ENCODE data around the gene PLEKHG4.
A peak's percentile ranks its signal among the peaks of the same experiment; 100 is the strongest.

PLEKHG4 gene, protein sequence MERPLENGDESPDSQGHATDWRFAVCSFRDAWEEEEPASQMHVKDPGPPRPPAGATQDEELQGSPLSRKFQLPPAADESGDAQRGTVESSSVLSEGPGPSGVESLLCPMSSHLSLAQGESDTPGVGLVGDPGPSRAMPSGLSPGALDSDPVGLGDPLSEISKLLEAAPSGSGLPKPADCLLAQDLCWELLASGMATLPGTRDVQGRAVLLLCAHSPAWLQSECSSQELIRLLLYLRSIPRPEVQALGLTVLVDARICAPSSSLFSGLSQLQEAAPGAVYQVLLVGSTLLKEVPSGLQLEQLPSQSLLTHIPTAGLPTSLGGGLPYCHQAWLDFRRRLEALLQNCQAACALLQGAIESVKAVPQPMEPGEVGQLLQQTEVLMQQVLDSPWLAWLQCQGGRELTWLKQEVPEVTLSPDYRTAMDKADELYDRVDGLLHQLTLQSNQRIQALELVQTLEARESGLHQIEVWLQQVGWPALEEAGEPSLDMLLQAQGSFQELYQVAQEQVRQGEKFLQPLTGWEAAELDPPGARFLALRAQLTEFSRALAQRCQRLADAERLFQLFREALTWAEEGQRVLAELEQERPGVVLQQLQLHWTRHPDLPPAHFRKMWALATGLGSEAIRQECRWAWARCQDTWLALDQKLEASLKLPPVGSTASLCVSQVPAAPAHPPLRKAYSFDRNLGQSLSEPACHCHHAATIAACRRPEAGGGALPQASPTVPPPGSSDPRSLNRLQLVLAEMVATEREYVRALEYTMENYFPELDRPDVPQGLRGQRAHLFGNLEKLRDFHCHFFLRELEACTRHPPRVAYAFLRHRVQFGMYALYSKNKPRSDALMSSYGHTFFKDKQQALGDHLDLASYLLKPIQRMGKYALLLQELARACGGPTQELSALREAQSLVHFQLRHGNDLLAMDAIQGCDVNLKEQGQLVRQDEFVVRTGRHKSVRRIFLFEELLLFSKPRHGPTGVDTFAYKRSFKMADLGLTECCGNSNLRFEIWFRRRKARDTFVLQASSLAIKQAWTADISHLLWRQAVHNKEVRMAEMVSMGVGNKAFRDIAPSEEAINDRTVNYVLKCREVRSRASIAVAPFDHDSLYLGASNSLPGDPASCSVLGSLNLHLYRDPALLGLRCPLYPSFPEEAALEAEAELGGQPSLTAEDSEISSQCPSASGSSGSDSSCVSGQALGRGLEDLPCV

DNA sequence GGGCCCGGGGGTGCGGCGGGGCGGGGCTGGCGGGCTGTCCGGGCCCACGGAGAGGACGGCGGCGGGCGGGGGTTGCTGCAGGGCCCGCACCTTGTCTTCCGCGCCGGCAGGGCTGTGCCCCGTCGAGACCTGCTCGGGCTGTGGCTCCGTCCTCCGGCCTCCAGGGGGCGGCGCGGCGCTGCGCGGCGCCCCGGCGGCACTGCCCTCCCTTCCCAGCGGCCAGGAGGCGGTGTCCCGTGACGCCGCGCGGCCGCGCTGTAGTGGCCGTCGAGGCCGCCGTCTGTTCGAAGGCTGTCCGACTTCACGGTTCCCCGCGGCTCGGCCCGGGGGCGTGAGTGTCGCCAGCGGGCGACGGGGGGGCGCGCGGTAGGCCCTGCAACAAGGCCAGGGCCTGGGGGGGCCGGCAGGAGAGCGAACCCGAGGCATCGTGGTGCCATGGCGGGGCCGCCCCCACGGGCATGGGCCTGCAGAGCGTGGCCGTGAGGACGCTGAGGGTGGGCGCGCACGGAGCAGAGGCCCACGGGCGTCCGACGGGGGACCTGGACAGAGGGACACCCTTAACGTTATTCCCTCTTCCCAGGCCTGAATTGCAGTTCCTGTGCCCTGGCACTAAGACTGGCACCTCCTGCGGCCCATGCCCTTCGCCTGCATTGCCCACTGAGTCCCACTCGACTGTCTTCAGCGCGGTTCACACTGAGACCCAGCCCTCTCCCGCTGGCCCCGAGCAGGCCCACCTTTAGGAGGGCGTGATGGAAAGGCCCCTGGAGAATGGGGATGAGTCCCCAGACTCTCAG is at the start of gene PLEKHG4:
PLEKHG4 (plus strand) TSS at position 237 of the 794 bp plus-strand sequence; CDS start at position 750, 513 bp downstream.
- DNase-seq = peak; percentile 85

GRCh38 chr16:67229906-67230808 is 49.2 kb upstream of the PLEKHG4 start:
- no peak for DNase-seq

- no peak for DNase-seq
Measured at GRCh38 chr16:67230809-67231660, 48.3 kb upstream of the PLEKHG4 start.

- DNase-seq = no peak
Measured at GRCh38 chr16:67233596-67233995, 45.7 kb upstream of the PLEKHG4 start.

DNA sequence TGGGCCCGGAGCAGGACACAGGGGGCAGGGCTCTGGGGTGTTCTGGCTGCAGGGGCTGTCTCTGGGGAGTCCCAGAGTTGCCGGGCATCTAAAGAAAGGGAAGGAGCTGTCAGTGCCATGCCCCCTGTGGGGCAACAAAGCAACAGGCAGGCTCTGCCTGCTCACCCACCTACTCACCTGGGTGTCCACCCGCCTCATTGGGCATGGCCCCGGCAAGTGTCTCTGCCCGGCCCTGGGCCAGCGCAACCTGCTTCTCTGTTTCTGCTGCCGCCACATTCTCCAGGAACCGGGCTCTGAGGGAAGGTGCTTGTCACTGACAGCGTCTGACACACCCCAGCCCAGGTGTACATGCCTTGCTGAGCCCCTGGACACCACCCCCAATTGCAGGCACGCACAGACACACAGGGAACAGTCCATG is 45.1 kb upstream of the PLEKHG4 start:
- no peak for DNase-seq

GRCh38 chr16:67235816-67236562 is 43.3 kb upstream of the PLEKHG4 start:
- DNase-seq = peak; percentile 17

DNA sequence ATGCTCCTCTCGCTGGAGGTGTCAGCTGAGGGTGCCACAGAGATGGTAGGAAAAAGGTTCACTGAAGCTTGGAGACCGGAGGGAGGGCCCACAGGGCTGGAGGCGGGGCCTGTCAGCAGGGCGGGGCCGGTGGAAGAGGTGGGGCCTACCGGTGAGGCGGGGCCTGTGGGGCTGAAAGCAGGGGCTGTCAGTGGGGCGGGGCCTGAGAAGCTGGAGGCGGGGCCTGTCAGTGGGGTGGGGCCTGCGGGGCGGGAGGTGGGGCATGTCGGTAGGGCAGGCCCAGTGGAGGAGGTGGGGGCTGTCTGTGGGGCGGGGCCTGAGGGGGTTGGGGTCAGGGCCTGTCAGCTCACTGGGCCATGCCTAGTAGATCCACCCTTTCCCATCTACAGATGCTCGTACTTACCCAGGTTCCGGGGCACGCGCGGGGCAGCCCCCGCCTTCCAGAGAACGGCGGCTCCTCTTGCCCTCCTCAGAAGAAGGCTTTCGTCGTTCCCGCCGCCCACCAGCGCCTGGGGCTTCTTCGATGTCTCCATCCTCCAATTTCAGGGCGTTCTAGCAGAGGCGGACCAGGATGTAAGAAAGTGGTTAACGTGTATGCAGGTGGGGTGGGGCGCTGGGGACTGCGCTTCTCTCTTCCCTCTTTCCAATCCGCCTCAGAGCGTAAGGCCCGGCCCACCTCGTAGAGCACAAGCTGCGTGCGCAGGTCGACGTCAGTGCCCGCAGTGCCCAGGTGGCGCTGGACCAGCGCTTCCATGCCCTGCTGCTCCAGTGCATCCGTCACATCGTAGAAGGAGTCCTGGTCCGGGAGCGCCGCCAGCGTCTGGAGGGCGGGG is 42.6 kb upstream of the PLEKHG4 start:
- peak; percentile 55 for DNase-seq

GRCh38 chr16:67237396-67238277 is 41.7 kb upstream of the PLEKHG4 start:
- no peak for DNase-seq

DNA sequence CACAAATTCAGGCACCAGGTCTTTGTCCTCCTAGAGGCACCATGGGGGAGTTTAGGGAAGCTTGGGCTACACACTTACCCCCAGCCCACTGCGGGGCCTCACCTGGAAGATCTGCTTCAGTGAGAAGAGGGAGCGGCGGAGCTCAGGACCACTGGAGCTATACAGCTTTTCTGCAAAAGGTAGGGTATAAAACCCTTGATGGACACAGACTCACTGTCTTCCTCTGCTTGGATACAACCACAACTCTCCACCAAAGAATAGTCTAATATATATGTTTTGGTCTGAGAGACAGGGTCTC is 41.1 kb upstream of the PLEKHG4 start:
- no peak for DNase-seq

- DNase-seq = peak; percentile 19
Measured at GRCh38 chr16:67238806-67239470, 40.4 kb upstream of the PLEKHG4 start.

DNA sequence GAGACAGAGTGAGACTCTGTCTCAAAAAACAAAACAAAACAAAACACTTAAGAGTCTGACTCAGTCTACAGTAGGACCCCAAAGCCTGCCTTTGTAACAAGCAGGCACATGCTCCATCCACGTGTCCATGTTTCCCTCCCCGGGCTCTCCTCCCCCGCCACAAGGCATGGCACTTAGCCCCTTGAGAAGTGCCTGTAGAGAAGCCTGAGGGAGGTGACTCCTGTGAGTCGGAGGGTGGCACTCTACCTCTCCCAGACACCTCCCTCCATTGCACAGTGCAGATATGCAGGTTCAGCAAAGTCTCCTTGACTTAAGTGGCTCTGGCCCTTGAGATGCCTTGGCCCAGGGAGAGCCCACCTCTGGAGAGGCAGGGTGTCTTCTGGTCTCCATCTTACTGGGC is 38.8 kb upstream of the PLEKHG4 start:
- DNase-seq = no peak

DNA sequence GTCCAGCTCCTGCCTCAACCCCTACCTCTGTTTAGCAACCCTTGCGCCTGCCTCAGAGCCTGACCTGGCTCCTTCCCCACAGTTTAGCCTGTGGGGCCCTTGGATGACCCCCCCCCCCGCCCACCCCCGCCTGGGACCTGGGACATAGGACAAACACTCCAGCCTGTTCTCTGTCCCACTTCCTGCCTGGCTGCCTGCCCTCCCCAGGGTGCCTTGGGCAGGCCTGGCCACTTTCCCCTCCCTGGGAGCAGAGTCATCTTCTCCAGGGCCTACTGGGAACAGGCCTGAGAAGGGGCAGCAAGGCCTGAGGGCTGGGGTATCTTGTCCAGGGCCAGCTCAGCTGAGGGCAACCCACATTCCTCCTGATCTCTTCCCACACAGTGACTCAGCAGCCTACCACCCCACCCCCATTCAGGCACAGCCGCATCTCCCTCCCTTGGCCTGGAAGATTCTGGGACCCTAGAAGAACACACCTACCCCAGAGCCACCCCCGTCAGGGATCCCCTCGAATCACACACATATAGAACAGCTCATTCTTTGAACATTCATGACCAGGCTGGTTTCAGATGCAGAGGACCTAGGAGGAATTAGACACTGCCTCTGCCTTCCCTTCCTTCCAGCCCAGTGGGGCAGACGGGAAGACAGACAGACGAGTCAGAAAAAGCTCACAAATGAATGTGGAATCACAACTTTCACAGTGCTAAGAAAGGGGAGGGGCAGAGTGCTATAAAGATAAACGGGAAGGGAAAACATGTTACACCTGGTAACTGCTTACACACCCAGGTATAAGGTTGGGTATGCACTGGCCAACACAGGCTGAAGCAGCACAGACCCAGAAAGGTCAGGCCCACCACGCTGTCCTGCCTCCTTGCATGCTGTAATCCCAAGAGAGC is 38.1 kb upstream of the PLEKHG4 start:
- peak; percentile 38 for DNase-seq

GRCh38 chr16:67242138-67242730 is 37.1 kb upstream of the PLEKHG4 start:
- peak; percentile 15 for DNase-seq

DNA sequence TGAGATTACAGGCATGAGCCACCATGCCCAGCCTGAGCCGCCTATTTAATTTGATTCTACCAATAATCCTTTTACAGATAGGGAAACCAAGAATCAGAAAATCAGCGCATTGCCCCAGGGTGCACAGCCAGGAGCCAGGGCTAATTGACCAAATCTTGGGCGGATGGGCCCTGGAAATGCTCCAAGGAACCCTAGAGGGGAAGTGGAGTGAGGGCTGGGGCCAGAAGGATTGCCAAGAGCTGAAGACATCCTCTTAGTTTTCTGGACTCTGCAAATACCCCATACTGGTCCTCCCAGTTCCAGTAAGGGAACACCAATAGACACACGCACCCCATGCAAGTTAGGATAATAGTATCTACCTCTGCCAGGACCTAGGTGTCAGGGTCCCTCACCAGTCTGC is 35.9 kb upstream of the PLEKHG4 start:
- DNase-seq = peak; percentile 21

DNA sequence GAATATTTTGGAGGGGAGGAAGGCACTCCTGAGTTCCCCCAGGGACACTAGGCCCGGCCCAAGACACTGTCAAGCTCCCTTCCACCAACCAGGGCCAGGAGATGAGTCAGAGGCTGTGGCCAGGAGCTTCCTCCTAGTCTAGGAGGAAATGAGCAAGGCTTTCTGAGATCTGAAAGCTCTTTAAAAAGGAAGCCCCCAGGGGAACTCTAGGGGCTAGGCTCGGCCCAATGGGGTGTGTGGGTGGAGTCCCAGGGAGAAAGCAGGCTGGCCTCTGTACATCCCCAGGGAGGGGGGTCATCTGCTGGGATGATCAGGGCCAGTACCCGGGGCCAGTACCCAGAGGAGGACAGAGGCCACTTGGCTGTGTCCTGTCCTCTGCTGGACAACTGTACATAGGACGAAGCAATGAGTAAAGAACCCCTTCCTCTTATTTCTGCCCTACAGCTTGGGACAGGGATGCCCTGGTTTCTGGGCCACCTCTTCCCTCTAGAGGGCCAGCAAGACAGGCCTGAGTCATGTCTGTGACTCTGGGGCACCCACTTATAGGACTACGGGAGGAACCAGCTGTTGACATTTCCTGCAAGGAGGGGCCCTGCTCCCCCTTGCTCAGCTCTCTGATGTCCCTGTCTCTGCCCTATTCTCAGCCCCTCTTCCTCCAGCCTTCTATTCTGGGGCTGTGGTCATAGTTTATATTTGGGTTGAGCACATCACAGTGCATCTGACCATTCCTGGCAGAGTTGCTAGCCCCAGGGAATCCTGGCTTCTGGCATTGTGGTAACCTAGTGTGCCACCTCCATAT is 34.7 kb upstream of the PLEKHG4 start:
- peak; percentile 80 for DNase-seq
